GM06990 (cell line): ENCODE data around the gene NCAM2.

ENCODE experiments used
- DNase-seq: peaks from one replicate; pipeline ENCODE4 v3.0.0-alpha.2; 2011; ENCODE audit not compliant: insufficient read length; ENCODE audit errors: extremely low read depth
- H3K27me3 ChIP-seq: replicated peaks from 2 replicates; pipeline ENCODE4 v1.6.0; 2011; ENCODE audit warnings: low read length; ENCODE audit not compliant: control insufficient read depth, insufficient read depth
- H3K36me3 ChIP-seq: 2 replicates; pipeline ENCODE4 v1.5.1; 2011; ENCODE audit warnings: low read length; ENCODE audit not compliant: control insufficient read depth, insufficient read depth
- H3K4me3 ChIP-seq: replicated peaks from 2 replicates; pipeline ENCODE4 v1.5.1; 2011; ENCODE audit warnings: low read depth, mild to moderate bottlenecking, control low read depth, low read length
- CTCF ChIP-seq: IDR thresholded peaks from 2 replicates; pipeline ENCODE4 v1.5.1; 2011; ENCODE audit warnings: low read length, control low read depth, mild to moderate bottlenecking, inconsistent platforms; ENCODE audit not compliant: insufficient read depth, poor library complexity, severe bottlenecking

The NCAM2 gene

GRCh38 chr21:21163904-21164303, 165.7 kb downstream of the NCAM2 start:
- peak; percentile 37 for TF ChIP-seq CTCF
- DNase-seq, result no peak
- no peaks in the 10 kb centered on the region for H3K27me3 ChIP-seq
- no peaks in the 10 kb centered on the region for H3K36me3 ChIP-seq
- H3K4me3 ChIP-seq, result no peak overlapping the region

GRCh38 chr21:21165063-21165645, 166.9 kb downstream of the NCAM2 start:
- DNase-seq, result no peak
- H3K27me3 ChIP-seq, result no peaks in the 10 kb centered on the region
- no peak overlapping the region for H3K4me3 ChIP-seq
- H3K36me3 ChIP-seq, result no peaks in the 10 kb centered on the region
- TF ChIP-seq CTCF, result no peak

DNA sequence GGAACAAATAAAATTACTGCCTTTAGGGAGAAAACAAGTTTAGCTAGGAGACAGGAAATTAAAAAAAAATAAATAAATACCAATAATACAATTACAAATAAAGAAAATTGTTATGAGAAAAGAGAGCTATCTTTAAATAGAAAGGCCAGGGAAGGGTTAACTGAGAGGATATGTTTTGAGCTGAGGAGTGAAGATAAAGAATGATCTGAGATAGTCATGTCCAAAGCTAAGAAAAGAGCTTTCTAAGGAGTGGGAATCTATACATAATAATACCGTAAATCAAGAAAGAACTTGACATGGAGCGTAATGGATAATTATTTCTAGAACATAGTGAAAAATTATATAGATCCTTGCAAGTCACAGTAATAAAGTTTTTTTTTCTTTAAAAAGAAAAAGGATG, 176.5 kb downstream of the NCAM2 start:
- no peaks in the 10 kb centered on the region for H3K36me3 ChIP-seq
- no peak for TF ChIP-seq CTCF
- DNase-seq, result no peak
- H3K4me3 ChIP-seq, result no peak overlapping the region
- H3K27me3 ChIP-seq, result no peaks in the 10 kb centered on the region

DNA sequence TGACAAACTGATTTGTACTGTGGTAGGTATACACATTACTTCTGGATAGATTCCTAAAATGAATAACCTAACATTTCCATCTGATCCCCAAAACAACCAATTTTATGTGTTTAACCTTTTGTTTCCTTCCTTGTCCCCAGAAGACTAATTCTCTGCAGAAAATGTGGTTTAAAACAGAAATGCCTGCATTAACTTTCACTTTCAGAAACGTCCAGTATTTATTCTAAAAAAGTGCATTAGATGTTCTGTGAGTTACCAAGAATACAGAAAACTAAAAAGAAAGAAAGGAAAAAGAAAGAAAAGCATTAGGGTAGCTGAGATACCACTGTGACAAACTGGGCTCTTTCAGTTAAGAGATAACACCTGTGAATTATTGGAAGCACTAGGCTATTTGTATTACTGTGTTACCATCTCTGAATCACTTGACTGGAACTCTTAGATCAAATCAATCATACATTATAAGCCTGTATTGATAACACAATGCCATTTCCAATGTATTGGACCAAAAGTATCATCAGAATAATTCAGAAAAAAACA, 177.7 kb downstream of the NCAM2 start:
- no peak overlapping the region for H3K4me3 ChIP-seq
- H3K27me3 ChIP-seq, result no peaks in the 10 kb centered on the region
- no peak for TF ChIP-seq CTCF
- no peak for DNase-seq
- H3K36me3 ChIP-seq, result no peaks in the 10 kb centered on the region

- no peak for DNase-seq
- TF ChIP-seq CTCF, result no peak
- no peaks in the 10 kb centered on the region for H3K27me3 ChIP-seq
- H3K36me3 ChIP-seq, result no peaks in the 10 kb centered on the region
- no peak overlapping the region for H3K4me3 ChIP-seq
Observed at GRCh38 chr21:21177353-21177986, 179.3 kb downstream of the NCAM2 start.
